Heart left ventricle (tissue), 13 donors: ENCODE measurements around the gene MAMDC4.

Experiments used
- POLR2A ChIP-seq, 2 donors: fragments of 450-650 bp; IDR thresholded peaks; one replicate each; pipeline ENCODE4 v1.6.1; 2017; ENCODE audit warnings: antibody characterized with exemption in 2 of 2, mild to moderate bottlenecking in 2 of 2, moderate library complexity in 2 of 2
- TF ChIP-seq, protein P1 (sequence below), 12 donors: fragments of 200-600 bp; sonication (generic) in 4 of 12; IDR thresholded peaks; one replicate each; pipeline versions ENCODE4 v1.5.0 to v1.8.0; 2018 to 2022; ENCODE audit warnings: antibody characterized with exemption in 12 of 12, mild to moderate bottlenecking in 5 of 12
- donor health status: ischemic (EF 13 %, LVEDD 7.1; RV severe dilation, severe dysfunction).
- donor health status: DM: no; HTN: yes; CAD: no.
- donor health status: DM: no; HTN: no; CAD: no.
- donor health status: ischemic (EF 25% LVEDD 6.9; RV normal size, moderate dysfunction).
- donor health status: ischemic (EF 25% LVEDD 5.7; RV mildly dilated, moderate dysfunction).
- donor health status: ischemic (EF 35%, LVEDD 5.7; RV mildly dilated, moderate dysfunction).
- donor health status: nonischemic (EF 11% LVEDD 7.7; RV severe dilation, severe dysfunction).
- donor health status: DM: yes; HTN: yes; CAD: no.
- donor health status: PGD.
- donor health status: ischemic (EF 29% LVEDD 5.4; RV normal size, mild dysfunction).
- donor health status: nonischemic (EF 23%, LVEDD 6.1; RV moderate dilation, normal function).

DNA sequence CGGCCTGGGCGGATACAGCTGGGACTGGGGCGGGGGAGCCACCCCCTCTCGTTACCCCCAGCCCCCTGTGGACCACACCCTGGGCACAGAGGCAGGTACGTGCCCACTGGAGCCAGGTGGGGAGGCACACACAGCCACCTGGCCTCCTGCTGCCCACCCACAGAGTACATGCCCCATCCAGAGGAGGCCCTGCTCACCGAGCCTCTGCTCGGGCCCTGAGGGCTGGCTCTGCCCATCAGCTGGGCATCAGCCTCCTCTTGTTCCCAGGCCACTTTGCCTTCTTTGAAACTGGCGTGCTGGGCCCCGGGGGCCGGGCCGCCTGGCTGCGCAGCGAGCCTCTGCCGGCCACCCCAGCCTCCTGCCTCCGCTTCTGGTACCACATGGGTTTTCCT is 6.3 kb downstream of the MAMDC4 start:
- TF ChIP-seq, protein P1, sequence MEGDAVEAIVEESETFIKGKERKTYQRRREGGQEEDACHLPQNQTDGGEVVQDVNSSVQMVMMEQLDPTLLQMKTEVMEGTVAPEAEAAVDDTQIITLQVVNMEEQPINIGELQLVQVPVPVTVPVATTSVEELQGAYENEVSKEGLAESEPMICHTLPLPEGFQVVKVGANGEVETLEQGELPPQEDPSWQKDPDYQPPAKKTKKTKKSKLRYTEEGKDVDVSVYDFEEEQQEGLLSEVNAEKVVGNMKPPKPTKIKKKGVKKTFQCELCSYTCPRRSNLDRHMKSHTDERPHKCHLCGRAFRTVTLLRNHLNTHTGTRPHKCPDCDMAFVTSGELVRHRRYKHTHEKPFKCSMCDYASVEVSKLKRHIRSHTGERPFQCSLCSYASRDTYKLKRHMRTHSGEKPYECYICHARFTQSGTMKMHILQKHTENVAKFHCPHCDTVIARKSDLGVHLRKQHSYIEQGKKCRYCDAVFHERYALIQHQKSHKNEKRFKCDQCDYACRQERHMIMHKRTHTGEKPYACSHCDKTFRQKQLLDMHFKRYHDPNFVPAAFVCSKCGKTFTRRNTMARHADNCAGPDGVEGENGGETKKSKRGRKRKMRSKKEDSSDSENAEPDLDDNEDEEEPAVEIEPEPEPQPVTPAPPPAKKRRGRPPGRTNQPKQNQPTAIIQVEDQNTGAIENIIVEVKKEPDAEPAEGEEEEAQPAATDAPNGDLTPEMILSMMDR (IDR thresholded peaks at IDR 0.05): no peak
- no peak for TF ChIP-seq POLR2A (IDR thresholded peaks at IDR 0.05)
